ENCODE data around the gene LEPROT. TPM values are rescaled to one million over a fixed set of nuclear protein-coding genes. Genes with fewer than 3 reads are reported as not detected.

LEPROT gene
- total RNA-seq, 1 experiment from 2014 or later, result 25.7 TPM

DNA sequence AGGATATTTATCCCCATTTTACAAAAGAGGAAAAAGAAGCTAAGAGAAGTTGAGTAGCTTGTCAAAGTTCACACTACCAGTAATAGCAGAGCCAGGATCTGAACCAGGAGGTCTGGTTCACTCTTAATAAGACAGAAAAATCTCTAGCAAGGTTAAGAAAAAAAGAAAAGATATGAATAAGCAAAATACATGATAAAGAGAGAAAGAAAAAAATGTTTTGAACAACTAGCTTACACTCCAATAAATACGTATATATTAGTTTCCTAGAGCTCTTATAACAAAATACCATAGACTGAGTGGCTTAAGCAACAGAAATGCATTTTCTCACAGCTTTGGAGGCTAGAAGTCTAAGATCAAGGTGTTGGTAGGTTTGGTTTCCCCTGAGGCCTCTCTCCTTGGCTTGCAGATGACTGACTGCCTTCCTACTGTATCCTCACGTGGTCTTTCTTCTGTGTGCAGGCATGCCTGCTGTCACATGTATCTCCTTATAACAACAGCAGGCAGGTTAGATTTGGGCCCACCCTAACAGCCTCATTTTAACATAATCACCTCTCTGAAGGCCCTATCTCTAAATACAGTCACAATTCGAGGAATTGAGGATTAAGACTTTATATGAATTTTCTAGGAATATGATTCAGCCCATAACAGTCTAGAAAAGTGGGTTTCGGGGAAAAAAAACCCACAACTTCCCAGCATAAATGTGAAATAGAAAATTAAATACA lies 60.4 kb downstream of the LEPROT start:
- RAD21 ChIA-PET (ENCODE audit: low non-redundant PET in 1 of 2, low total read pairs in 2 of 2, uncharacterized antibody in 2 of 2, unreplicated experiment in 2 of 2), result no interaction called here

More for the DNA sequence above, 60.4 kb downstream of the LEPROT start:
- TF ChIP-seq YY1 (IDR thresholded peaks at IDR 0.05; ENCODE audit: extremely low read depth, insufficient replicate concordance, low read depth, low read length) (no peak), EGR1 (IDR thresholded peaks at IDR 0.05; ENCODE audit: low read depth) (no peak), SP1 (IDR thresholded peaks at IDR 0.05; ENCODE audit: low read depth) (no peak), CBX3 (IDR thresholded peaks at IDR 0.05; ENCODE audit: low read depth) (no peak), EZH2 (IDR thresholded peaks at IDR 0.05) (no peak), RAD21 (IDR thresholded peaks at IDR 0.05; ENCODE audit: low read depth) (no peak), EZH2phosphoT487 (IDR thresholded peaks at IDR 0.05; ENCODE audit: borderline replicate concordance) (no peak), SRF (IDR thresholded peaks at IDR 0.05; ENCODE audit: low read depth) (no peak)
- TF ChIP-seq, protein P1, sequence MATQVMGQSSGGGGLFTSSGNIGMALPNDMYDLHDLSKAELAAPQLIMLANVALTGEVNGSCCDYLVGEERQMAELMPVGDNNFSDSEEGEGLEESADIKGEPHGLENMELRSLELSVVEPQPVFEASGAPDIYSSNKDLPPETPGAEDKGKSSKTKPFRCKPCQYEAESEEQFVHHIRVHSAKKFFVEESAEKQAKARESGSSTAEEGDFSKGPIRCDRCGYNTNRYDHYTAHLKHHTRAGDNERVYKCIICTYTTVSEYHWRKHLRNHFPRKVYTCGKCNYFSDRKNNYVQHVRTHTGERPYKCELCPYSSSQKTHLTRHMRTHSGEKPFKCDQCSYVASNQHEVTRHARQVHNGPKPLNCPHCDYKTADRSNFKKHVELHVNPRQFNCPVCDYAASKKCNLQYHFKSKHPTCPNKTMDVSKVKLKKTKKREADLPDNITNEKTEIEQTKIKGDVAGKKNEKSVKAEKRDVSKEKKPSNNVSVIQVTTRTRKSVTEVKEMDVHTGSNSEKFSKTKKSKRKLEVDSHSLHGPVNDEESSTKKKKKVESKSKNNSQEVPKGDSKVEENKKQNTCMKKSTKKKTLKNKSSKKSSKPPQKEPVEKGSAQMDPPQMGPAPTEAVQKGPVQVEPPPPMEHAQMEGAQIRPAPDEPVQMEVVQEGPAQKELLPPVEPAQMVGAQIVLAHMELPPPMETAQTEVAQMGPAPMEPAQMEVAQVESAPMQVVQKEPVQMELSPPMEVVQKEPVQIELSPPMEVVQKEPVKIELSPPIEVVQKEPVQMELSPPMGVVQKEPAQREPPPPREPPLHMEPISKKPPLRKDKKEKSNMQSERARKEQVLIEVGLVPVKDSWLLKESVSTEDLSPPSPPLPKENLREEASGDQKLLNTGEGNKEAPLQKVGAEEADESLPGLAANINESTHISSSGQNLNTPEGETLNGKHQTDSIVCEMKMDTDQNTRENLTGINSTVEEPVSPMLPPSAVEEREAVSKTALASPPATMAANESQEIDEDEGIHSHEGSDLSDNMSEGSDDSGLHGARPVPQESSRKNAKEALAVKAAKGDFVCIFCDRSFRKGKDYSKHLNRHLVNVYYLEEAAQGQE (IDR thresholded peaks at IDR 0.05; ENCODE audit: low read depth), result no peak
- TF ChIP-seq, protein P2, sequence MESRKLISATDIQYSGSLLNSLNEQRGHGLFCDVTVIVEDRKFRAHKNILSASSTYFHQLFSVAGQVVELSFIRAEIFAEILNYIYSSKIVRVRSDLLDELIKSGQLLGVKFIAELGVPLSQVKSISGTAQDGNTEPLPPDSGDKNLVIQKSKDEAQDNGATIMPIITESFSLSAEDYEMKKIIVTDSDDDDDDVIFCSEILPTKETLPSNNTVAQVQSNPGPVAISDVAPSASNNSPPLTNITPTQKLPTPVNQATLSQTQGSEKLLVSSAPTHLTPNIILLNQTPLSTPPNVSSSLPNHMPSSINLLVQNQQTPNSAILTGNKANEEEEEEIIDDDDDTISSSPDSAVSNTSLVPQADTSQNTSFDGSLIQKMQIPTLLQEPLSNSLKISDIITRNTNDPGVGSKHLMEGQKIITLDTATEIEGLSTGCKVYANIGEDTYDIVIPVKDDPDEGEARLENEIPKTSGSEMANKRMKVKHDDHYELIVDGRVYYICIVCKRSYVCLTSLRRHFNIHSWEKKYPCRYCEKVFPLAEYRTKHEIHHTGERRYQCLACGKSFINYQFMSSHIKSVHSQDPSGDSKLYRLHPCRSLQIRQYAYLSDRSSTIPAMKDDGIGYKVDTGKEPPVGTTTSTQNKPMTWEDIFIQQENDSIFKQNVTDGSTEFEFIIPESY (IDR thresholded peaks at IDR 0.05; ENCODE audit: extremely low read depth, insufficient replicate concordance, low read length), result no peak
- Histone ChIP-seq H3K79me2 (ENCODE audit: insufficient read depth, low read length) (no peaks in the 10 kb centered on the region), H3K4me2 (ENCODE audit: low read length) (no peak overlapping the region), H3K27me3 (ENCODE audit: insufficient read depth, low read length) (no peaks in the 10 kb centered on the region), H3K27ac (ENCODE audit: low read depth, low read length) (no peak overlapping the region), H3K4me3 (replicated peaks in 1 of 2; ENCODE audit: low read depth in 1 of 2, low read length in 2 of 2) (no peak overlapping the region), H3K9me3 (ENCODE audit: control insufficient read depth in 1 of 2, insufficient read depth in 1 of 2, low read depth in 1 of 2, low read length in 2 of 2) (no peaks in the 10 kb centered on the region), H3K9me2 (ENCODE audit: insufficient read depth) (no peaks in the 10 kb centered on the region), H3K36me3 (ENCODE audit: control insufficient read depth in 1 of 2, insufficient read depth in 2 of 2, low read length in 2 of 2) (no peaks in the 10 kb centered on the region), H4K20me1 (ENCODE audit: insufficient read depth) (no peaks in the 10 kb centered on the region), H3K4me1 (ENCODE audit: control insufficient read depth in 1 of 2, insufficient read depth in 2 of 2, low read length in 2 of 2) (no peaks in the 10 kb centered on the region), H3K9ac (ENCODE audit: low read length) (no peak overlapping the region), H2AFZ (ENCODE audit: low read depth, low read length, poor library complexity, severe bottlenecking) (no peak overlapping the region)
- intact Hi-C loops (cut with micrococcal nuclease), result no loop called here
- DNase-seq (ENCODE audit: low read depth, low spot score) (no peak), ATAC-seq (no peak)
- BruUV-seq (replicated peaks), result no TSS peak
- ChIA-PET POLR2A (no interaction called here), CTCF (no interaction called here)
